Measurements from ENCODE around the gene ARVCF. TPM values are rescaled to one million over a fixed set of nuclear protein-coding genes. Genes with fewer than 3 reads are reported as not detected.

Gene ARVCF
- total RNA-seq, 1 experiment from 2014 or later, result 8.2 TPM

DNA sequence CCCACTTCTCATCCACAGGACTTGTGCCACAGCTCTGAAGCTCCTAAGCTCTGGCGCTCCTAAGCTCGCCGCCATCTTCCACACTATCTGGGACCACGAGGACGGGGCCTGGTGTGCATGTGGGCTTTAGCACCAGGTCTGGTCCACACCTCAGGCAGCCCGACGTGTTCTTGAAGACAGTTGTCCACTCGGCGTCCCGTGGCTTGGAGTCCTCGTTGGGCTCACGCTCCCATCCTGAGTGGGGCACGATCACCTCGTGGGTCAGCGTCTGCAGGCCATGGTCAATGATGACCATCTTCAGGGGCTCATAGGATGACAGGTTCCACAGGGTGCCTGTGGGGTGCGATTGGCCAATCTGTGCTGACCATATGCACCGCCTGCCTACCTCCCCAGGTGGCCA is 37.9 kb downstream of the ARVCF start:
- ChIA-PET CTCF (no interaction called here), POLR2A (no interaction called here)
- Histone ChIP-seq H3K27ac (ENCODE audit: low read length) (no peak overlapping the region), H3K4me1 (ENCODE audit: control insufficient read depth, insufficient read depth, low read length) (peaks cover 14% of the 10 kb centered on the region), H3K36me3 (ENCODE audit: control insufficient read depth, insufficient read depth, low read length) (no peaks in the 10 kb centered on the region), H3K4me3 (ENCODE audit: low read depth in 2 of 2, low read length in 2 of 2) (no peak overlapping the region), H3K27me3 (ENCODE audit: control insufficient read depth, insufficient read depth, low read length) (no peaks in the 10 kb centered on the region), H3K9me3 (ENCODE audit: control insufficient read depth, insufficient read depth, low read depth, low read length) (no peaks in the 10 kb centered on the region)
- in situ Hi-C loops (cut with HindIII; ENCODE audit: low pct_unique_long_range_greater_than_20kb, low sequenced_read_pairs) (no loop called here), intact Hi-C loops (cut with micrococcal nuclease; ENCODE audit: unreplicated experiment) (no loop called here)
- ATAC-seq (no peak), DNase-seq (ENCODE audit: low read depth, low spot score) (no peak)
- no TSS peak for BruUV-seq (replicated peaks)
- TF ChIP-seq TCF7L2 (IDR thresholded peaks at IDR 0.05; ENCODE audit: low read depth, low read length) (no peak), SIN3A (IDR thresholded peaks at IDR 0.05; ENCODE audit: borderline replicate concordance, insufficient read depth, low read depth, low read length) (no peak), POLR2AphosphoS5 (IDR thresholded peaks at IDR 0.05; ENCODE audit: low read depth, low read length) (no peak), CTCF (IDR thresholded peaks at IDR 0.05) (no peak)
- TF ChIP-seq, protein P1, sequence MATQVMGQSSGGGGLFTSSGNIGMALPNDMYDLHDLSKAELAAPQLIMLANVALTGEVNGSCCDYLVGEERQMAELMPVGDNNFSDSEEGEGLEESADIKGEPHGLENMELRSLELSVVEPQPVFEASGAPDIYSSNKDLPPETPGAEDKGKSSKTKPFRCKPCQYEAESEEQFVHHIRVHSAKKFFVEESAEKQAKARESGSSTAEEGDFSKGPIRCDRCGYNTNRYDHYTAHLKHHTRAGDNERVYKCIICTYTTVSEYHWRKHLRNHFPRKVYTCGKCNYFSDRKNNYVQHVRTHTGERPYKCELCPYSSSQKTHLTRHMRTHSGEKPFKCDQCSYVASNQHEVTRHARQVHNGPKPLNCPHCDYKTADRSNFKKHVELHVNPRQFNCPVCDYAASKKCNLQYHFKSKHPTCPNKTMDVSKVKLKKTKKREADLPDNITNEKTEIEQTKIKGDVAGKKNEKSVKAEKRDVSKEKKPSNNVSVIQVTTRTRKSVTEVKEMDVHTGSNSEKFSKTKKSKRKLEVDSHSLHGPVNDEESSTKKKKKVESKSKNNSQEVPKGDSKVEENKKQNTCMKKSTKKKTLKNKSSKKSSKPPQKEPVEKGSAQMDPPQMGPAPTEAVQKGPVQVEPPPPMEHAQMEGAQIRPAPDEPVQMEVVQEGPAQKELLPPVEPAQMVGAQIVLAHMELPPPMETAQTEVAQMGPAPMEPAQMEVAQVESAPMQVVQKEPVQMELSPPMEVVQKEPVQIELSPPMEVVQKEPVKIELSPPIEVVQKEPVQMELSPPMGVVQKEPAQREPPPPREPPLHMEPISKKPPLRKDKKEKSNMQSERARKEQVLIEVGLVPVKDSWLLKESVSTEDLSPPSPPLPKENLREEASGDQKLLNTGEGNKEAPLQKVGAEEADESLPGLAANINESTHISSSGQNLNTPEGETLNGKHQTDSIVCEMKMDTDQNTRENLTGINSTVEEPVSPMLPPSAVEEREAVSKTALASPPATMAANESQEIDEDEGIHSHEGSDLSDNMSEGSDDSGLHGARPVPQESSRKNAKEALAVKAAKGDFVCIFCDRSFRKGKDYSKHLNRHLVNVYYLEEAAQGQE (IDR thresholded peaks at IDR 0.05; ENCODE audit: insufficient read depth in 1 of 2, low read depth in 2 of 2, low read length in 1 of 2), result no peak

GRCh38 chr22:19977296-19978243 is 39.1 kb downstream of the ARVCF start:
- H3K9me3 ChIP-seq (ENCODE audit: control insufficient read depth, insufficient read depth, low read depth, low read length), result no peaks in the 10 kb centered on the region
- ChIA-PET POLR2A (no interaction called here), CTCF (no interaction called here)
- H3K4me3 ChIP-seq (ENCODE audit: low read depth in 2 of 2, low read length in 2 of 2), result no peak overlapping the region
- ATAC-seq, result no peak
- BruUV-seq (replicated peaks), result no TSS peak
- in situ Hi-C loops (cut with HindIII; ENCODE audit: low pct_unique_long_range_greater_than_20kb, low sequenced_read_pairs), result no loop called here
- intact Hi-C loops (cut with micrococcal nuclease; ENCODE audit: unreplicated experiment), result no loop called here
- DNase-seq (ENCODE audit: low read depth, low spot score), result no peak
- H3K27me3 ChIP-seq (ENCODE audit: control insufficient read depth, insufficient read depth, low read length), result no peaks in the 10 kb centered on the region
- H3K36me3 ChIP-seq (ENCODE audit: control insufficient read depth, insufficient read depth, low read length), result no peaks in the 10 kb centered on the region
- H3K4me1 ChIP-seq (ENCODE audit: control insufficient read depth, insufficient read depth, low read length), result peaks cover 11% of the 10 kb centered on the region
- no peak overlapping the region for H3K27ac ChIP-seq (ENCODE audit: low read length)
- no peak for TF ChIP-seq POLR2AphosphoS5 (IDR thresholded peaks at IDR 0.05; ENCODE audit: low read depth, low read length)
- no peak for TF ChIP-seq SIN3A (IDR thresholded peaks at IDR 0.05; ENCODE audit: borderline replicate concordance, insufficient read depth, low read depth, low read length)
- TF ChIP-seq, protein P1 (IDR thresholded peaks at IDR 0.05; ENCODE audit: insufficient read depth in 1 of 2, low read depth in 2 of 2, low read length in 1 of 2), result no peak
- no peak for TF ChIP-seq CTCF (IDR thresholded peaks at IDR 0.05)

All from Panc1 (cell line).